Ureter (tissue), 1 donor: ENCODE data around the gene RUNX1. TPM values are rescaled to one million over a fixed set of nuclear protein-coding genes. Genes with fewer than 3 reads are reported as not detected.

ENCODE experiments used
- DNase-seq: peaks from one replicate; pipeline ENCODE4 v3.0.0-alpha.2; 2020; ENCODE audit warnings: low spot score
- total RNA-seq: library from RNA; stranded (reverse); gene quantifications from one replicate; pipeline ENCODE4 v1.2.4, GENCODE V29; 2023
- donor health status: DM: yes; HTN: yes; CAD: no.

The RUNX1 gene
- total RNA-seq, 1 donor from 2014 or later: 84.0 TPM

DNA sequence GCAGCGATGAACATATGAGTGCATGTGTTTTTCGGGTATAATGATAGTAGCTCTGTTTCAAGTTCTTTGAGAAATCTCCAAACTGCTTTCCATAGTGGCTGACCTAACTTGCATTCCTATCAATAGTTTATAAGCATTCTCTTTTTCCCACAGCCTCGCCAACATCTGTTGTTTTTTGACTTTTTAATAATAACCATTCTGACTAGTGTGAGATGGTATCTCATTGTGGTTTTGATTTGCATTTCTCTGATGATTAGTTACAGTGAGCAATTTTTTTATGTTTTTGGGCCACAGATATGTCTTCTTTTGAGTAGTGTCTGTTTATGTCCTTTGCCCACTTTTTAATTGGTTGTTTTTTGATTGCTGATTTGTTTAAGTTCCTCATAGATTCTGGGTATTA lies 10.6 kb upstream of the RUNX1 start:
- no peak for DNase-seq

GRCh38 chr21:35058058-35058457 lies 9.0 kb upstream of the RUNX1 start:
- no peak for DNase-seq

- no peak for DNase-seq
These were observed 8.3 kb upstream of the RUNX1 start for GRCh38 chr21:35057428-35057827.

DNA sequence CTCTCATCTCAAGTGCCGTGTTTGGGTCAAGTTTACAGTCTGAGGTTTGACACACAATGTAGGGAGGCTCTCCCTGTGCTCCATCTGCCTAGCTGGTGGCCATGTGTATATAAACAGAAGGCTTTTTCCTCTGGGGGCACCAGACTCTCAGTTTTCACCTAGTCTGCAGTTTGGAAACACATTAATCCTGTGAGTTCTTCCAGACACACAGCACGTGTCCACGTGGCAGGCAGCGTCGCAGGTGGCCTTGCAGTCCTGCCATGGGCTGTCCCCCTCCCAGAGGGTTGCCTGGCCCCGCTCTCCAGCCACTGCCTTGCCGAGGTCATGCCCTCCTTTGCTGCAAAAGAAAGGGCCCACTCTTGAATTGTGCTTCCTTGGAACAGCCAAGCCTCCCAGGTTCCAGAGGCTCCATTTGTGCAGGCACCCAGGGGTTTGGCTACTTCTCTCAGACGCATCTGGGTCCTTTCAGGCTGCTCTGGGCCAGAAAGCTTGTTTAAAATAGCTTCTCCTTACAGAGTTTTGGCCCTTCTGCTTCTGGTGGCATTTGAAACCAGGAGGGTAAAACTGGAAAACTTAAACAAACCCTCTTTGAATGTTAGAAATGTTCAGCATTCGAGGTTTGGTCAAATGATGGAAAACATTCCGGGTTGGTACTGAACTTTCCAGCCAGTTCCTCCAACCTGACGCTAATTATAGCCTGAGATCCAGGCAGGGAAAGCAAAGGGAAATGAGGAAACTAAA lies 4.4 kb upstream of the RUNX1 start:
- no peak for DNase-seq

GRCh38 chr21:35052801-35053200 lies 3.7 kb upstream of the RUNX1 start:
- DNase-seq: no peak

- DNase-seq: peak; percentile 79
These were observed 2.3 kb upstream of the RUNX1 start for GRCh38 chr21:35051287-35051818.

DNA sequence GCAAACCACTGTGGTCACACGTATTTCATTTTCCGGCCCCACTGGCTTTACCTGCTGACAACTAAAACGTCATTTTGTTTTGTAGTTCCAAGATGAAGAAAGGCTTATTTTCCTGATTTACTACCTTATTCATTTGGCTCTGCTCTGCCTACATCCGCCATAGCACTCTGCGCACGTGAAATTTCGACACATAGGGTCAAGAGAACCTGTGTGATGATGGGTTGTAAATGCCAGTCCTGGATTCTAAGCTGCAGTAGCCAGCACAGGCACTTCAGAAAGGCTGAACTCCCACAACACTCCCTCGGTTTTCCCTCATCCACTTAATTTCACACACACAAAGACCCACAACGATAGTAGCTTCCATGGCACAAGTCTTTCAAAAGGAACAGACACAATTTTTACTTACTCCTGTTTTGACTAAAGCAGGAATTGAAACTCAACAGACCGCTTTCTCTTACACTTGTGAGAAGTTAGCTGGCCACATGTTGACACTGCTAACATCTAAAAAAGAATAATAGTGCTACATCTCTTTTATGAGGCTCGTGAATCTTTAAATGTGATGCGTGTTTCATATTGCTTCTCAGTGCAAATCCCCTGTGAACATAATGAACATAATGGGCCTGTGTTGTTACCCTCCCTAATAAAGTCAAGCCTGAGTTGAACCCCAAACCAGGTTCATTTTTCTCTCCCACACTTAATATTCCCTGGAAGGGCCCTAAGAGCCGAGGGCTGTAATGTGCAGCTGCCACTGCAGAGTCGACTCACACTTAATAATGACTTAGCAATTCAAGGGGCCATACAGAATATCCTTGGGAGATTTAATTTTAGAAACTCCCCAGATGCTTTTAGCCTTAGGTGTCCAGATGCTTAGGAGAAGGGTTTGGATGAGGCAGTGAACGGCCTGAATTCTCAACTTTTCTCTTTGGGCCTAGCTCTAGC lies 1.5 kb upstream of the RUNX1 start:
- DNase-seq: no peak

DNA sequence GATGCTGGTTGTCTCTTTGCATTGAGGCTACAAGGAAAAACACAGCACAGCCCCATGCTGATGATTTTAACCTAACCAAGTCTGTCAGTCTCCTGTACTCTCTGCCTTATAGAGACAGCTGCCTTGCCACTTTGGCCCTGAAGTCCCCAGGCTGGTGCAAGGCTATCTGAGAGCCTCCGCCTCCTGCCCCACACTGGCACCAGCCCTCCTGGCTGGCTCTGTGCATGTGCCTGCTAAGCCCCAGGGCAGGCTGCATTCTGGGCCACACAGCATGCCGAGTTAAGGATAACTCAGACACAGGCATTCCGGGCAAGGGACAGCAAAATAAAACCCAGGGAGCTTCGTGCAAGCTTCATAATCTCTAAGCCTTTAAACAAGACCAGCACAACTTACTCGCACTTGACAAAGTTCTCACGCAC lies 910 bp downstream of the RUNX1 start:
- DNase-seq: no peak

GRCh38 chr21:35046880-35047229 lies 2.2 kb downstream of the RUNX1 start:
- no peak for DNase-seq

GRCh38 chr21:35046263-35046624 lies 2.9 kb downstream of the RUNX1 start:
- no peak for DNase-seq

DNA sequence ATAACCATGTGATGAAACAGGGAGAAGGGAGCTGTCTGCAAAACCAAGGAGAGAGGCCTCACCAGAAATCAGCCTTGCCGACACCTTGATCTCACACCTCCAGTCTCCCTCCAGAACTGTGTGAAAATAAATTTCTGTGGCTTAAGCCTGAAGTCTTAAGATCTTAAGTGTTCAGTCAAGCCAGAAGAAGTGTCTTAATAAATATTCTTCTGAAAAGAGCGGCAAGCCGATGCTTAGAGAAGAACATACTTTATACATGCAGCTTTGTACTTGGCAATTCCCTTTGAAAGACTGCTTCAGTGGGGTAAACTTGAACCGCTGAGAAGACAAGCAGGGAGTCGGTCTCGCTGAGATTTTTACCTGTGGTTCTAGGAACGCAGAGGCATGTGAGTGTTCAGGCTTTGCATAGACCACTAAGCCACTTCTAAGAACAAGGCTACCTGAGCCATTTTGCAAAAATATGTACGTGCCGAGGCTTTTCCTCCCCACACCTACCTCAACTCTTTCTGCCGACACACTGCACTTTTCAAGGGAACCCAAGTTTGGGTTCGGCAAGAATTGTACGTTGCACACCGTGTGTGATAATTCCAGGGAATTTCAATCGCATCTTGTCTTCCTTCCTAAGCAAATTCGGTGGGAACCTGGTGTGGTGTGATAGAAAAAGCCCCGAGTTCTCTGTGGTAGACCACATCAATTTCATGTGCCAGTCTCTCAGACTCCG lies 3.4 kb downstream of the RUNX1 start:
- DNase-seq: no peak

DNA sequence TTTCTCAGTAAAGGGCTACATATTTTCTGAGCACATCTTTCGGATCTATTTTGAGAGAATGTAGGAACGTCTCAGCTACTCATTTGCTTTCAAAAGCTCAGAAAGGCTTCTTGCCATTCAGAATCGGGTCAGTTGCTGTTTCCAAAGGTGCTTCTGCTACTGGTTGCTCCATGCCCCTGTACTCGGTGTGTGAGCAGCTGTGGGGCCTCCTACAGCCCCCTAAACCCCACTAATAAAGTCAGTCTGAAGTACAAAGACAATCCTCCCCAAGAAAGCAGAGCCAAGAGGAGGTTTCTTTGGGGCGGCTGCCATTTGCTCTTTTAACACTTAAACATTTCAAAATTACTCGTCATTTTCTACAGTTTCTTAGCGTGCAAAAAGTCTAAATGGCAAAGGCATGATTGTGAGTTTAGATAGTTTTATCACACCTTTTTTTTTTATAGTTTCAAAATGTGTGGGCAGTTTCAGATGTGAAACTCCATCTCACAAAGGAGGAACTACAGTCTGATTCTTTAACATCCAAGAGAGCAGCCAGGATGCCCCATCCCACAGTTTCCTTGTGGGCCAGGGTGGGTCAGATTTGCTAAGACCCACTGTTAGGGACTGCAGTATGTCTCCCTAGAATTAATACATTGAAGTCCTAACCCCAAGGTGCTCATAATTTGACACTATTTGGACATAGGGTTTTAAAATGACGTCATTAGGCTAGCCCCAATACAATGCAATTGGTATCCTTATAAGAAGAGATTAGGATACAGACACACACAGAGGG lies 4.1 kb downstream of the RUNX1 start:
- no peak for DNase-seq

DNA sequence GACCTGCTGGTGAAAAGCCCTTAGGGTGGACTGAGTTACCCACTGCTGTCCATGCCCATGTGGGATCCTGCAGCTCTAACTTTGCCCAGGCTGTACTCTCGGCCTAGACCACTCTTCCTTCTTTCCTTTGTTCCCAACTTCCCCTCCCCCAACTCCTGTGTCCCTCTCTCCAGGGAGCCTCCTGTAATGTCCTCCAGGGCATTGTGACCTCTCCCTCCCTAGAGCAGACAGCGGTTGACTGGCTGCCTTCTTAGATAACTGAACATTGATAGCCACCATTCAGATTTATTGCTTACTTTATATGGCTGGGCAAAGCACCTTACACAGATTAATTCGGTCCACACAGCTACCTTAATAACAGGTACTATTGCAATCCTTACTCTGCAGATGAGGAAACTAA lies 5.0 kb downstream of the RUNX1 start:
- no peak for DNase-seq

DNA sequence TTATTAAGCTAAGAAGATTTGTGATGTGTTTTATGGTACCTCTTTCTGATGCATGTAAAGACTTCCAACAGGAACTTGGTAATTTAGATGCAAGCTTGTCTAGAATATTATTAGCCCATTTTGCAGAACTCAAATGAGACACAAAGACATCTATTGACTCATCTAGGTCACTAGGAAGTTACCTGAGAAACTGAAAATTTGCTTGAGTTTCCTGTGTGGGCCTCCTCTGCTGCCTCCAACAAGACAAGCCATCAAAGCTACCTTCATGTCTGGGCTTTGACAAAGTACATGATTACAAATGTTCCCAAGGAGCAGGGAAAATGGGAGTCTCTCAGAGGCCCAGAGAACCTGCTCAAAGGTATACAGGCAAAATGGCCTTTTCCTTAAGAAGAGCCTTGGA lies 5.6 kb downstream of the RUNX1 start:
- no peak for DNase-seq

- no peak for DNase-seq
These were observed 6.3 kb downstream of the RUNX1 start for GRCh38 chr21:35042836-35043235.

DNA sequence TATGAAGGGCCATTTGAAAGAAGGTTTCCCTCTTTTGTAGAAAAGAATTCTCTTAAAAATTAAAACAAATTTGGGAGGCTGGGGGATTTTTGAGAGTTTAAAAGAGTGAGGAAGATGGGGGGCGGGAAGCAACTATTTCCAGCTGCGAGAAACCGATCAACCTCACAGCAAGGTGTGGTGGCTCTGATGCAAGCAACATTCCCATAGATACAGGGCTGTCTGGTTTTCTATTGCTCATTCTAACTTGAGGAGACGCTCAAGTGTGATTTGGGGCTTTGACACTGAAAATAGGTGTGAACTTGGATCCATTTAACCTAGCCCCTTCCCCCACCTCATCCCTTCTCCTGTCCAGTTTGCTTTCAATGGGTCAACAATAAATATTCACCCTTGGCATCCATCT lies 7.2 kb downstream of the RUNX1 start:
- no peak for DNase-seq

DNA sequence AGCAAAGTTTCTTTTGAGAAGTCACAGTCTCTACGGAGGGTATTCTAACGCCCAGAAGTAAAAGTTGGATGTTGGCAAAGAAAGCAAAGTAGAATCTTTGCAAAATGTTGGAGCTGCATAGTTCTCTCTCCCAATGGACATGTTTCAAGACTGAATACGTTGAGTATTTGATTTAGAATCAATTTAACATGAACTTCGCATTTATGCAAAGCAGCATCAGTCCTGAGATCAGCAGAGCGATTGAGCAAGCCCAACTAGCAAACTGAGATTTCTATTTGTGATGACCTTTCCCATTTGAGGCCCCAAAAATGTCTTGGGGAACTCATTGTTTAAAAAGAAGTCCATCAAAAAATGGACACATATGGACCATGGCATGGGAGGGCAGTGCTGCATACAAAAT lies 8.0 kb downstream of the RUNX1 start:
- DNase-seq: no peak

DNA sequence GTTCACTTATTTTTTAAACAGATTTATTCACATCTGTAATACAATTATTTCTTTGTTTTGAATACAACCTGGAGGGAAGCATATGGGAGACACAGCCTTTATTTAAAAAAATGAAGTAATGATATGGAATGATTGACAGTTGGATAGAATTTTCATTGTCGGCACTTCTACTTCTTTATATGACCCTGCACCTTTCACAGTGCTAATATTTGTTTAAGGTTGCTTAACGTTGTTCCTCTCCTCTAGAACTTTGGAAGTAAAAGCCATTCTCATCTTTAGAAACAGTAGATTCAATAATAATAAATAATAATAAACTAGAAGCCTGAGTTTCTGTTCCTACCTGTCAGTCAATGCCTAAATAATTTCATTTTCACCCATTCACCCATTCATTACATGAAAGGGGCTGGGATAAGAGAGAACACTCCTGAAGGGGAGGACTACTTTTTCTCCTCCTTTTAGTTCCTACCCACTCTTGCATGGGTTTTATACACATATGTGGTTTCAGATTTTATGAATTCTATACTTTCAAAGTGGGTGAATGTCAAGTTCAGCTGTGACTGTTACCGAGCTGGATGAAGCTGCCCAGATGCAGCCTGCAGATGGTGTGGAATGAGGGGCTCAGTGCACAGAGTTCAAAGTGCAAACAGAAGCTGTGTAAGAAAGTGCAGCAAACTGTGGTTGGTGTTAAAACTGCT lies 9.4 kb downstream of the RUNX1 start:
- DNase-seq: no peak

- no peak for DNase-seq
These were observed 10.3 kb downstream of the RUNX1 start for GRCh38 chr21:35038772-35039319.

DNA sequence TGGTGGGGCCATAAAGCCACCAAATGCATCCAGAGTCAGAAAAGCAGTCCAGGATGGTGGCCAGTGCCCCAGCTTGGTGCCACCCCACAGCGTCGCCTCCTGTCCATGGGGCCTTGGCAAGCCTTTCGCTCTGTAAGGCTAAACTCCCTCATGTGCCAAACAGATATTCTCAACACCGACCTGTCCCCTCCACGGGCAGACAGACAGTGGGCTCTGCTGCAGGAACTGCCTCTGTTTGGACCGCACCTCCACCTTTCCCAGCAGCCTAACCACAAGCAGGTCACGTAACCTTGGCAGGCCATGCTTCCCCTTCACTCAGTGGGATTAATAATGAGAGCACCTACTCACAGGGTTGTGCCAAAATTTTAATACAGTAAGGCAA lies 11.7 kb downstream of the RUNX1 start:
- DNase-seq: no peak
